Measurements from ENCODE around the gene WDSUB1. TPM values are rescaled to one million over a fixed set of nuclear protein-coding genes. Genes with fewer than 3 reads are reported as not detected.
A peak's percentile ranks its signal among the peaks of the same experiment; 100 is the strongest.

Gene WDSUB1
- polyA plus RNA-seq, 1 experiment, result 7.6 TPM

DNA sequence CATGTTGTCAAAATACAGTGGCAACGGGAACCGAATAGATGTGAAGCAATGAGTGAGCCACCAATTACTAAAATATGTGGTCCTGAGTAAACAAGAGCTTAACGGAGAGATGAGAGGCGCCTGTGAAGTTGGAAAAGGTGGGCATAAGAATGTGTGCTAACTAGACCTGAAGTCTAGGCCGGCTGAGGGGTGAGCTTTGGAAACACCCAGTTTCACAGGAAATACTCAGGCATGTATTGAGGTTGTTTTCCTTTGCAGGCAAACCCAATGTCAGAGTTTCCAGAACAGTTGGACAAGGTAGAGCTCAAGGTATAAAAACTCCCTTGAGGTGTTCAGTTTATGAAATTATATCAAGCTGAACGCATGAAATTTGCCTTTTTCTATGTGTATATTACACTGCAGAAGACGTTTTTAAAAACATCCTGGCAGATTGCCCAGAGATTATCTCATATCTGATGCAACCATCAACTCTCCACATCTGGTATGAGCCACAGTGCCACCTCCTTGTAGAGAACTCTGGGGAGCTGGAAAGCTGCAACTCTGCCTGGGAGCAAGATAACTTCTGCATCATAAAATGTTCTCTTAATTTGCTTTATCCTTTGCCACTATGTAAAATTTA is 3.9 kb upstream of the WDSUB1 start:
- TF ChIP-seq CTCF (IDR thresholded peaks at IDR 0.05; ENCODE audit: low read depth, low read length), result no peak
- Histone ChIP-seq H3K27ac (ENCODE audit: low read depth, low read length) (peak overlapping the region; percentile 21), H3K9me3 (ENCODE audit: control insufficient read depth, insufficient read depth, low read length) (no peaks in the 10 kb centered on the region; the same call in 1 of the 2 replicates), H3K27me3 (ENCODE audit: control insufficient read depth, insufficient read depth, low read length) (no peaks in the 10 kb centered on the region), H3K4me3 (ENCODE audit: low read depth, low read length) (no peak overlapping the region)
- ChIA-PET CTCF (no interaction called here), POLR2A (no interaction called here)
- peak; percentile 72 for DNase-seq (ENCODE audit: low read depth, low spot score)

DNA sequence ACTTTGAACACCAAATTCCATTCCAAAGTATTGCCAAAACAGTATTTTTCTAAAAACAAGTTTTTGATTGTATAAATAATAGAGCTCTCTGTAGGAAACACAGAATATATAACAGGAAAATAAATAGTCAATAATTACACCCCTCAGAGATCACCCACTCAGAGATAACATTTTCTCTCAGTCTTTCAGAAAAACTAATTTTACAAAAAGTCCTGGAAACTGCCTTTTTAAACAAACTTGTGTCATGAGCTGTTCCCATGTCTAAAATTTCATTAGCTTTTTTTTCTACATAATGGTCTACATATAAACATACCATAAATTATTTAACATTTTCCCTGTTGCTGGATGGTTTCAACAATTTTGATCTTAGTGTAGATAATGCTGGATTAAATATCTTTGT is 1.2 kb upstream of the WDSUB1 start:
- Histone ChIP-seq H3K9me3 (ENCODE audit: control insufficient read depth, insufficient read depth, low read length) (no peaks in the 10 kb centered on the region; the same call in 1 of the 2 replicates), H3K4me3 (ENCODE audit: low read depth, low read length) (no peak overlapping the region), H3K27ac (ENCODE audit: low read depth, low read length) (no peak overlapping the region), H3K27me3 (ENCODE audit: control insufficient read depth, insufficient read depth, low read length) (no peaks in the 10 kb centered on the region)
- CTCF ChIA-PET, result no interaction called here
- POLR2A ChIA-PET, result interaction anchor here (1.6 to 2.2 kb wide), 2 partner anchors 31 to 425 kb away, joined by 5 to 9 read pairs; partner anchors contain the start of gene MARCHF7
- TF ChIP-seq CTCF (IDR thresholded peaks at IDR 0.05; ENCODE audit: low read depth, low read length), result no peak
- no peak for DNase-seq (ENCODE audit: low read depth, low spot score)

DNA sequence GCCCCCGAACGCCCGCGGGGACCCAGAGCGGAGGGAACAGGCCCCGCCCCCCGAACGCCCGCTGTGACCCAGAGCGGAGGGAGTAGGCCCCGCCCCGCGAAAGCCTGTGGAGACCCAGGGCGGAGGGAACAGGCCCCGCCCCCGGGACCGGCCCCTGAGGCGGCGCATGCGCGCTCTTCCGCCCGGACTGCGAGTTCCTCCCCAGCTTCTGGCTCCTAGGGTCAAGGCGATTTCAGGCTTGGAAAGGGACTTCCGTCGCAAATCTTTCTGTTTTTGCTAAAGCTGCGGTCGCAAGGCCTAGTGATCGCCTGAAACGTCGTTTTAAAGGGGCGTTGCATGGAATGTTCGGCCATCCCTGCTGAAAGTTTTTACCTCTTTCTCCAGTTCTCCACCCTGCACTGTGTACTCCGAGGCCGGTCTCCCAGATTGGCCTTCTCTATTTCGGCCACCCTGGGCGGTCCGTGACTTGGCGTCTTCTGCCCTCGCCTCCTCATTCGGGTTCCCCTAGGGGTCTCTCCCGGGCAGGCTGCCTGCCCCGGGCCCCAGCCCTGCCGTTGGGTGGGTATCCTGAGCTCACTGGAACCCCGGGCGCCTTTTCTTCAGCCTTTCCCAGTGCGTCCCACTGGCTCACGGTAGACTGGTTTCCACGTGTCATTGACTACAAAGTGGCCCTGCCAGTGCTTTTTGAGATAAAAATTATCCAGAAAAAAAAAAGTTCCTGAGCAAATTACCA is 372 bp upstream of the WDSUB1 start:
- TF ChIP-seq CTCF (IDR thresholded peaks at IDR 0.05; ENCODE audit: low read depth, low read length), result no peak
- peak overlapping the region; percentile 77 for H3K27ac ChIP-seq (ENCODE audit: low read depth, low read length)
- CTCF ChIA-PET, result no interaction called here
- POLR2A ChIA-PET, result interaction anchor here (0.6 to 2.2 kb wide), 6 partner anchors 30 to 426 kb away, joined by 3 to 9 read pairs (median 4); partner anchors contain the start of gene MARCHF7
- no peaks in the 10 kb centered on the region for H3K27me3 ChIP-seq (ENCODE audit: control insufficient read depth, insufficient read depth, low read length)
- H3K4me3 ChIP-seq (ENCODE audit: low read depth, low read length), result peak overlapping the region; percentile 92
- H3K9me3 ChIP-seq (ENCODE audit: control insufficient read depth, insufficient read depth, low read length), result no peaks in the 10 kb centered on the region; the same call in 1 of the 2 replicates
- DNase-seq (ENCODE audit: low read depth, low spot score), result peak; percentile 72

GRCh38 chr2:159285433-159285832 is 1.1 kb downstream of the WDSUB1 start:
- no peaks in the 10 kb centered on the region; the same call in 1 of the 2 replicates for H3K9me3 ChIP-seq (ENCODE audit: control insufficient read depth, insufficient read depth, low read length)
- ChIA-PET POLR2A (interaction anchor here (0.6 to 2.2 kb wide), 5 partner anchors 29 to 399 kb away, joined by 3 to 9 read pairs (median 5); no protein-coding TSS in a partner anchor), CTCF (interaction anchor here (0.9 kb wide), 1 partner anchor 166 kb away, joined by 3 read pairs; no protein-coding TSS in a partner anchor)
- no peaks in the 10 kb centered on the region for H3K27me3 ChIP-seq (ENCODE audit: control insufficient read depth, insufficient read depth, low read length)
- no peak overlapping the region for H3K27ac ChIP-seq (ENCODE audit: low read depth, low read length)
- peak overlapping the region; percentile 92 for H3K4me3 ChIP-seq (ENCODE audit: low read depth, low read length)
- DNase-seq (ENCODE audit: low read depth, low spot score), result no peak
- no peak for TF ChIP-seq CTCF (IDR thresholded peaks at IDR 0.05; ENCODE audit: low read depth, low read length)

DNA sequence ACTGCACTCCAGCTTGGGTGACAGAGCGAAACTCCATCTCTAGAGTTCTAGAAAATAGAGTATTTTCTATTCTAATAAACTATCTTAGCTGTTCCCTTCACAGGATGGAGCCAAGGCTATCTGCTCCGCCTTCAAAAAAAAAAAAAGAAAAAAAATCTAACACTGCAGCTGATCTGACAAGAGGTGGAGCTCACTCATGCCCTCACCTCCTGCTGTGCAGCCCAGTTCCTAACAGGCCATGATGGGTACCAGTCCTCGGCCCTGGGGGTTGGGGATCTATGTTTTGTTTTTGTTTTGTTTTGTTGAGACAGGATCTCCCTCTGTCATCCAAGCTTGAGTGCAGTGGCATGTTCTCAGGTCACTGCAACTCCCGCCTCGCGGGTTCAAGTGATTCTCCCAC is 3.0 kb downstream of the WDSUB1 start:
- no peaks in the 10 kb centered on the region; the same call in 1 of the 2 replicates for H3K9me3 ChIP-seq (ENCODE audit: control insufficient read depth, insufficient read depth, low read length)
- ChIA-PET CTCF (interaction anchor here (1.0 kb wide), 1 partner anchor 165 kb away, joined by 3 read pairs; no protein-coding TSS in a partner anchor), POLR2A (interaction anchor here (0.6 kb wide), 1 partner anchor 236 kb away, joined by 4 read pairs; no protein-coding TSS in a partner anchor)

More for the DNA sequence above, 3.0 kb downstream of the WDSUB1 start:
- Histone ChIP-seq H3K27ac (ENCODE audit: low read depth, low read length) (no peak overlapping the region), H3K27me3 (ENCODE audit: control insufficient read depth, insufficient read depth, low read length) (no peaks in the 10 kb centered on the region), H3K4me3 (ENCODE audit: low read depth, low read length) (no peak overlapping the region)
- no peak for DNase-seq (ENCODE audit: low read depth, low spot score)
- no peak for TF ChIP-seq CTCF (IDR thresholded peaks at IDR 0.05; ENCODE audit: low read depth, low read length)
